Stimulated activated CD8-positive, alpha-beta memory T cell treated with anti-CD3 and anti-CD28 coated beads, Interleukin-4, amount 100 ng/mL, for 4 hours (primary cell): ENCODE measurements around the gene KRTAP1-3.
"Not testable (repeated sequence)": the region's sequence is repeated elsewhere in the genome, so short reads cannot be mapped to it uniquely, and the experiment has no call there.

Experiments
- DNase-seq, 2 donors: peaks; one replicate each; pipeline ENCODE4 v3.0.0-alpha.2; 2020; ENCODE audit warnings: low read depth in 2 of 2, low spot score in 1 of 2

Gene KRTAP1-3, protein sequence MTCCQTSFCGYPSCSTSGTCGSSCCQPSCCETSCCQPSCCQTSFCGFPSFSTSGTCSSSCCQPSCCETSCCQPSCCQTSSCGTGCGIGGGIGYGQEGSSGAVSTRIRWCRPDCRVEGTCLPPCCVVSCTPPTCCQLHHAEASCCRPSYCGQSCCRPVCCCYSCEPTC

DNA sequence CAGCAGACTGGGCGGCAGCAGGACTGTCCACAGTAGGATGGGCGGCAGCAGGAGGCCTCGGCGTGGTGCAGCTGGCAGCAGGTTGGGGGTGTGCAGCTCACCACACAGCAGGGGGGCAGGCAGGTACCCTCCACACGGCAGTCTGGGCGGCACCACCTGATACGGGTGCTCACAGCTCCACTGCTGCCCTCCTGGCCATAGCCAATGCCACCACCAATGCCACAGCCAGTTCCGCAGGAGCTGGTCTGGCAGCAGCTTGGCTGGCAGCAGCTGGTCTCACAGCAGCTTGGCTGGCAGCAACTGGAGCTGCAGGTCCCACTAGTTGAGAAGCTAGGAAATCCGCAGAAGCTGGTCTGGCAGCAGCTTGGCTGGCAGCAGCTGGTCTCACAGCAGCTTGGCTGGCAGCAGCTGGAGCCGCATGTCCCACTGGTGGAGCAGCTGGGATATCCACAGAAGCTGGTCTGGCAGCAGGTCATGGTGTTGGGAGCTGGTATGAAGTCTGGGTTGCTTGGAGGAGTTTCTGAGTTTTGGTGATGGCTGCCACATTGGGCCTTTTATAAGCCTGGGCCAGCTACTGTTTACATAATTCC lies at the start of gene KRTAP1-3:
Gene KRTAP1-3, minus strand, starts transcription at position 529 of the 590 bp plus-strand sequence. Its CDS starts 53 bp downstream, at position 476.
- DNase-seq, result not testable (repeated sequence)

DNA sequence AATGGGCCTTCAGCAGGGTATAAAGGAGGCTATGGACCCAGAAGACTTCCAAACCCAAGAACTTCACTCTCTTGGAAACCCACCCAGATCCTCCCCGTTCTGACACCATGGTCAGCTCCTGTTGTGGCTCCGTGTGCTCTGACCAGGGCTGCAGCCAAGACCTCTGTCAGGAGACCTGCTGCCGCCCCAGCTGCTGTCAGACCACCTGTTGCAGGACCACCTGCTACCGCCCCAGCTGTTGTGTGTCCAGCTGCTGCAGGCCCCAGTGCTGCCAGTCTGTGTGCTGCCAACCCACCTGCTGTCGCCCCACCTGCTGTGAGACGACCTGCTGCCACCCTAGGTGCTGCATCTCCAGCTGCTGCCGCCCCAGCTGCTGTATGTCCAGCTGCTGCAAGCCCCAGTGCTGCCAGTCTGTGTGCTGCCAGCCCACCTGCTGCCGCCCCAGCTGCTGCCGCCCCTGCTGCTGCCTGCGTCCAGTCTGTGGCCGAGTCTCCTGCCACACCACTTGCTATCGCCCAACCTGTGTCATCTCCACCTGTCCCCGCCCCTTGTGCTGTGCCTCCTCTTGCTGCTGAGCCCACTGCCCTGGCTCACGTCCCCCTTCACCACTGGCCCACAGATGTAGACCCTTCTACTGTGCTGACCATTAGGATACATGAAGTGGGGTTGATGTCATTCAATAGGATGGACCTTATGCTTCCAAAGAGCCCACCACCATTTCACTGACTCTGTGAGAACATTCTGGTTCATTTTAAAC lies 49.6 kb upstream of the KRTAP1-3 start, which contains the start of gene KRTAP4-7:
Gene KRTAP4-7, plus strand, starts transcription at position 51 of the 757 bp plus-strand sequence. Its CDS starts 57 bp downstream, at position 108.
- DNase-seq, result not testable (repeated sequence)

DNA sequence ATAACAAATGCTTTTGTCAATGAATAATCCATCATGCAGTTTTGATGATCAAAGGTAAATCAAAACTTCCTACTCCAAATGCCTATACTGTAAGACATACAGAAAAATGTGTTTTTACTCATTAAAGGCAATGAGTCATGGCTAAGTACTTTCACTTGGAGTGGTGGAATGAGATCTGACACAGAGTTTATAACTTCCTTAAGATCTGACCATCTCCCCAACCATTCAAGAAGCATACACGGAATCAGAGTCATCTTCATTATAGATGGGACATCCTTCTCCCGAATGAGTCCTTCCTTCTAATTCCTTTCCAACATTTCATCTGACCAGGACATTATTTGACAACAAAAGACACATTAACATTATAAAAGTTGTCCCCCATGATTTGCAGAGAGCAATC lies 48.8 kb upstream of the KRTAP1-3 start:
- DNase-seq, result not testable (repeated sequence)

DNA sequence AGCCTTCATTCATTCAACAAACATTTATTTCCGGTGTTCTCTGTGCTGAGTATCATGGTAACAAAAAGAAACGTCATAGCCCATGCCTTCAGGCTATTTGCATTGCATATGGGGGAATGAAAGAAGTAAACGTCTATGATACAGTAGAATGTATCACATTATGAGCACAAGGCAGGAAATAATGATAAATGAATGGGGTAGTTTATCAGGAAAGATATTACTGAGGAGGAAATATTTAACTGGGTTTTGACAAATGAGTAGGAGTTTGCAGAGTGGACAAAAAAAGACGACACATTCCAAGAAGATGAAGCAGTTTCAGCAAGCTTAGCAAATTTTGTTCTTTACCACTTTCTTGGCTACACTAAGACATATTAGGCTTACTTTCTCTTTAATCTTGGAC lies 48.0 kb upstream of the KRTAP1-3 start:
- DNase-seq, result no peak

DNA sequence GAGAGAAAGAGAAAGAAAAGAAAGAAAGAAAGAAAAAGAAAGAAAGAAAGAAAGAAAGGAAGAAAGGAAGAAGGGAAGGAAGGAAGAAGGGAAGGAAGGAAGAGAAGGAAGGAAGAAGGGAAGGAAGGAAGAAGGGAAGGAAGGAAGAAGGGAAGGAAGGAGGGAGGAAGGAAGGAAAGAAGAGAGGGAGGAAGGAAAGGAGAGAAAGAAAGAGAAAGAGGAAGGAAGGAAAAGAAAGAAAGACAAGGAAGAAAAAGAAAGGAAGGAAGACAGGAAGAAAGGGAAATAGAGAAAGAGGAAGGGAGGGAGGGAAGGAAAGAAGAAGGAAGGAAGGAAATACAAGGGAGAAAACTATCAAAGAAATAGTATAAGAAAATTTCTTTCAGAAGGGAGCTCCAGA lies 42.1 kb upstream of the KRTAP1-3 start:
- no peak for DNase-seq

DNA sequence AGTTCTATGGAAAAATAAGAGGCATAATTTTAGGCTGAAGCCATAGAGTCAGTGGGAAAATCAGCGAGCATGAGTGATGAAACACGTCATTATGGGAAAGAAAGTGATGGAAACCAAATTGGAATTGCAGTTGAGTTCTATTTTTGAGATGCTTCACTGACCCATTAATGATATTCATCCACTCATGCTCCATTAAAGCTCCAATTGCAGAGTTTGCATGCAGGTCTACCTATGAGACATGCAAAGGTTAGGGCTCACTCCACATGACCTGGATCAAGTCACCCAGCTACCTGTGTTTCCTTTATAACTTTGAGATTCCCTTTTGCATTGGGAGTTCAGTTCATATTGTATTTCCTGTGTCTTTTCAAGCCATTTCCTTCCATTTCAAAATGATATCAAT lies 39.0 kb upstream of the KRTAP1-3 start:
- DNase-seq, result no peak

DNA sequence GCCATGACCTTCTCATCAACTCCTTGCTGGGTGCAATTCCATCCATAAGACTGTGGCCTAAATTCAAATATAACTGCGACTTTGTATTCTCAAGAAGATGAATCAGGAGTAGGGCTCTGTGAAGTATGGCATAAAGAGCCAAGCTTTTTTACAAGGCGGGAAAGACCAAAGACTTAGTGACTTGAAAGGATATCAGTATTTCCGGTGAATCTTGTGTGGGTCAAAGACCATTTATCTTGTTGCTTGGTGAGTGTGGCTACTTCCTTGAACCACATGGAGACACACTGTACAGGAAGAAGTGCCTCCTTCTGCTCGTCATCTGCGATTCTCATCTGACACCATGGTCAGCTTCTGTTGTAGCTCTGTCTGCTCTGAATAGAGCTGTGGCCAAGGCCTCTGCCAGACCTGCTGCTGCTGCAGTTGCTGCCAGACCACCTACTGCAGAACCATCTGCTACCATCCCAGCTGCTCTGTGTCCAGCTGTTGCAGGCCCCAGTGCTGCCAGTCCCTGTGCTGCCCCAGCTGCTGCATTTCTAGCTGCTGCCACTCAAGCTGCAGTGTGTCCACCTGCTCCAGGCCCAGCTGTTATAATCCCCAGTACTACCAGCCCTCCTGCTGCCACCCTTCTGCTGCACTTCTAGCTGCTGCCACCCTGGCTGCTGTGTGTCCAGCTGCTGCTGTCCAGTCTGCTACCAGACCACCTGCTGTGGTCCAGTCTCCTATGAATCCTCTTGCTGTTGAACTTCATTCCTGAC lies 37.1 kb upstream of the KRTAP1-3 start:
- DNase-seq, result no peak

DNA sequence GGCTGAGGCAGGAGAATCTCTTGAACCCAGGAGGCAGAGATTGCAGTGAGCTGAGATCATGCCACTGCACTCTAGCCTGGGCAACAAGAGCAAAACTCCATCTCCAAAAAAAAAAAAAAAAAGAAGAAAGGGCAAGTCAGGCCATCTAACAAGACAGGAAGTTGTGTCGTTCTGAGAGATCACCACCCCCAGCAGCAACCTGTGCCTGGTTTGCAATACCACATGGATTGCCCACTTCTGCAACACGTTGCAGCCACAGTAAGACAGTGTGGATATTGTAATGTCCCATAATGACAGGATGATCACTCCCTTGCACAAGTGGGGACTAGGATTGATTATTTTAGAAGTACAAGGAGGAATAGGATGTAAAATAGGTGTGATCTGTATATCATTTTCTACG lies 34.4 kb upstream of the KRTAP1-3 start:
- DNase-seq, result no peak

DNA sequence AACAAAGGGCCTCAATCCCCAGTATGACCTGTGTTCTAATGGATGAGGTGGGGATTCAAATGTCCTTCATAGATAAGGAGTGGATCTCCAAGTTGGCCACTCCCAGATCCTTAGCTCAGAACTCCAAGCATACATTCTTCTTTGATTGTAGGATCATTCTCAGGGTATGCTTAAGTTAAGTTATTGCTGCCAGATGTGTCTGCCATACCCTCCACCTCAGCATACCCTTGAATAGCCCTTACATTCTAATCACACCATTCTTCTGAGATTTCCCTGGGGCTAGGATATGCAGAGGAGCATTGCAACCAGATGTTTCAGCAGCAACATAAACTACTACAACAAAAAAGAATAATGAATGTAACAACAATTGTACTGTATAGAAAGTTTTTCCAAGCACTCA lies 32.6 kb upstream of the KRTAP1-3 start:
- no peak for DNase-seq

DNA sequence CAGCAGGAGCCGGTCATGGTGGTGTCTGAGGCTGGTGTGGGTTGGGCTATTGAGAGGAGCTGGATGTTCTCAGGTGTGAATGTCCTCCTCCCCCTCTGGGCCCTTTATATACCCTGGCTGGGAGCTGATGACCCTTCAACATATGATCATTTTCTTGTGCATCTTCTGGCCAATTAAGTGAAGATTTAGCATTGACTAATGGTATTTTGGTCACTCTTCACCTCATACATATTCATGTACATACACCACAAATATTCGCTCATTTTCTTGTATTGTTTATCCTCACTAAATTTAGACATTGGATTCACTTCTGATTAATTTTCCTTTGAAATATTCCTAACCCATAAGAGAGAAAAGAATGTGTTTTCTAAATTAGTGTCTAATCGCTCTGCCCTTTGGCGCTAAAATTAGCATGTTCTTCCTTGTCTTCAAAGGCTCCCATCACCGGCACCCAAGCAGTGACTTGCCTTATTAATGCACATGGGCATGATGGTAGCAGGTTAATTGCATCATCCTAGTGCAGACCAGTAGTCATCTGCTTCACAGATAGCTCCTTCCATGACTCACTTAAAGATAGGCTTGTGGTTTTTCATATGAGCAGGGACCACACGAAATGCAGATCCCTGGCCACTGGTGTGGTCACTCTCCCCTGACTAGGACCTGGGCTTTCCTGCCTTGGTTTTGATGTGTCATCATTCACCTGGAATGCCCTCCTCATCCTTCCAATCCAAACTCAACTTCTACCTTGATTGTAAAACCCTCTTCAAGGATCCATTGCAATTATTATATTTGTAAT lies 31.4 kb upstream of the KRTAP1-3 start, which contains the start of gene KRTAP2-4:
Gene KRTAP2-4, minus strand, starts transcription at position 51 of the 796 bp plus-strand sequence. Its CDS starts 34 bp downstream, at position 17.
- DNase-seq, result no peak

DNA sequence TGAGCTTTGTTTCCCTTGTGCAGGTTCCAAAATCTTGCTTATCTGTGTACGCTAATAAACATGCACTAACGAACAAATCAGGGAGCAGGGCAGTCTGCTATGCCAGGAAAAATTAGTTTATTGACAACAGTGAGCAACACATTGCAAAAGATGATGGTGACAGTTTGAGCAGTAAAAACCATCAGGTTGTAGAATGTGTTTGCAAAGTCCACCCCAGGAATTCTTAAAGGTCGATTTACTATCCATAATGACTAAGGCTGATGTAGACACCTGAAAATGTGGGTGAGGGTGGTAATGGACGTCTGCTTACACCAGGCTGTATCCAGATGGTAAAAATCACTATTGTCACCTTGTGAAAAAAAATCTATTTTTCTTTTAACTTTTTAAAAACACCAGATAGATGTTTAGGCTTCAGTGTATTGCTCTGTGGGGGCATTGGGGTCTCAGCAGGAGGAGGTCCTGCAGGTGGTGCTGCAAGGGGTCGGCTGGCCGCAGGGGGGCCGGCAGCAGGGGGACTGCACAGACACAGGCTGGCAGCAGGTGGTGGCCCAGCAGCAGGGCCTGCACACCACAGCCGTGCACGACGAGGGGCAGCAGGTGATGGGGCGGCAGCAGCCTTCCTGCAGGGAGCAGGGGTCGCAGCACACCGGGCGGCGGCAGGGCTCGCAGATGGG lies 30.5 kb upstream of the KRTAP1-3 start:
- not testable (repeated sequence) for DNase-seq

DNA sequence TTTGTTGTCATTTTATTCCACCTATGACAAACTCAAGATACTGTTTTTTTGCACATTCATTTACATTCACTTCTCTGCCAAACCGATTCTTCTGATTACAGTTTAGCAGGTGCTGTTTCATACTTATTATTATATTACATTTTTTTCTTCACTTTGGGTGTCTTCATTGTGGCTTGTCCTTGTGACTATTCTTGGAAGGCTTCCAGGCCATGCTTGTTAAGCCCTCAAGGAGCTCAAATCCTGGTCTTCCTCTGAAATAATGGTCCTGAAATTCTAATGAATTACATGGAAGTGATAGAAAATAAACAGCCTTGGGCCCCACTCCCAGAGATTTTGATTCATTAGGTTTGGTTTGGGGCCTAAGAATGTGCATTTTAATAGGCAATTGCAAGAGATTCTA lies 29.6 kb upstream of the KRTAP1-3 start:
- DNase-seq, result no peak

DNA sequence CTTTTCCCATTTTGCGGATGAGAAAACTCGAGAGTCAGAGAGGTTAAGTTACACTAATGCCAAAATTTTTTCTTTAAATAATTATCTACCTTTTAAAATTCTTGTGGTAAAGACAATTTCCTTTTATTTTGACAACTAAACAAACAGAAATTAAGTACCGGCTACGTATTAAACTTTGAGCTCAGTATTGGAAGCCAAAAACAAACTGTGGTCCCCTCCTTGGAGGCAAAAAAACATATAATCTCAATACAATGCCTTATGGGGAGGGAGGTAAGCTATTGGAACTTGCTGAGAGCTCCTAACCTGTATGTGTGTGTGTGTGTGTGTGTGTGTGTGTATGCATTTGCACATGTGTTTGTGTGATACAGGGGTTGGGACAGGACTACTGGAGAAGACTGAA lies 28.8 kb upstream of the KRTAP1-3 start:
- DNase-seq, result no peak

DNA sequence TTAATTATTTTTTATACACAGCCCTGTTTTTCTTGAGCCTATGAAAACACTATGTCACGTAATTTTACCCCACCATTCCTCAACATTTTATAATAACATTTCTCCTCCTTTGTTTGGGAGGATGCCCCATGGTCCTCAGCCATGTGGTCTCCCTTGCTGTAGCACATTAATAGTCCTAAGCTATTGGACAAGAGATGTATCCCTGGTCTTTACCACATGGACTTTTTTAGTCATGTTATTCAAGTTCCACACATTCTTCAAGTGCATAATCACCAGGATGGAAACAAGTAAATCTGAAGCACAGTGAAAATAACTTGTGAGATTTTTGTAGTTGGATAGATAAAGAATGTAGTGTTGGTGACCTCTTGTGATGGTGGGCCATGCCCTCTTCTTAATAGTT lies 27.3 kb upstream of the KRTAP1-3 start:
- DNase-seq, result no peak

DNA sequence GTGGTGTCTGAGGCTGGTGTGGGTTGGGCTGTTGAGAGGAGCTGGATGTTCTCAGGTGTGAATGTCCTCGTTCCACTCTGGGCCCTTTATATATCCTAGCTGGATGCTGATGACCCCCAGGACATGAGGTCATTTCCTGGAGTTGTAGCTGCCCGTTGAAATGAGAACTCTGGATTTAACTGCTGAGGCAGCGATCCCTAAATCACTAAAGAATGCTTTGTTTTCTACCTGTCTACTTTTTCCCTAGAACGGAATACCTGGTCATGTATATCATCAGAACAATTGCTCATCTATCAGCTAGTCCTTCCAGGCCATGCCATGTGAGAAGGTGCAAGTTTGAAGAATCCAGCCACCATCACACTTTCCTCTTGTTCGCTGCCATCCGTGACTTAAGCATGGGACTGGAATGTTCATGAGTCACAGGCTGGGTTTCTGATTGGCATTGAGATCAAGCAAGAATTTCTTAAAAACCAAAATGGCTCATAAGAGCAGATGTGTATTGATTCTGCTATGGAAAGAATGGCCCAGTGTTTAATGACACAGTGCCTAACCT lies 25.5 kb upstream of the KRTAP1-3 start, which contains the start of gene KRTAP2-3:
Gene KRTAP2-3, minus strand, starts transcription at position 63 of the 553 bp plus-strand sequence. CDS start 64 bp downstream, outside the sequence.
- DNase-seq, result no peak

DNA sequence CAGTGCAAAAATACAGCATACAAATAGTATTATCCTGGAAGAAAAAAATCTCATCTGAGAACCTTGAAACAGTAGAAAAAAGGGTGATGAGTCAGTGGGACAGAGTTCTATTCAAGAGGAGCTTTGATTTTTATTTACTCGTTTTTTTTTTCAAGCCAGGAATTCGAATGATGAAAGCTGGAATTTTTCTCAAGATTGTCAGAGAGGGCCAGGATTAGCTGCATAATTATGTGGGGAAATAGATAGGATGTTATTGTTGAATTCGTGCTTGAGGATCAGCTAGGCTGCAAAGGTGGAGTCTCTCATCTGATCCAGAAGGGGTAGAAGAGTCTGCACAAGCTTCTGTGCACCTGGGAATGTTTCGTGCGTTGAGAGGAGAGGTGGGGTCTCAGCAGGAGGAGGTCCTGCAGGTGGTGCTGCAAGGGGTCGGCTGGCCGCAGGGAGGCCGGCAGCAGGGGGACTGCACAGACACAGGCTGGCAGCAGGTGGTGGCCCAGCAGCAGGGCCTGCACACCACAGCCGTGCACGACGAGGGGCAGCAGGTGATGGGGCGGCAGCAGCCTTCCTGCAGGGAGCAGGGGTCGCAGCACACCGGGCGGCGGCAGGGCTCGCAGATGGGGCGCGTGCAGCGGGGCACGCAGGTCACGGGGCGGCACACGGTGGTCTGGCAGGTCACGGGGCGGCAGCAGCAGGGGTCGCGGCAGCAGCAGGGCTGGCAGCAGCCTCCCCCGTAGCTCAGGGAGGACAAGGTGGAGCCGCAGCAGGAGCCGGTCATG lies 24.8 kb upstream of the KRTAP1-3 start:
- not testable (repeated sequence) for DNase-seq

DNA sequence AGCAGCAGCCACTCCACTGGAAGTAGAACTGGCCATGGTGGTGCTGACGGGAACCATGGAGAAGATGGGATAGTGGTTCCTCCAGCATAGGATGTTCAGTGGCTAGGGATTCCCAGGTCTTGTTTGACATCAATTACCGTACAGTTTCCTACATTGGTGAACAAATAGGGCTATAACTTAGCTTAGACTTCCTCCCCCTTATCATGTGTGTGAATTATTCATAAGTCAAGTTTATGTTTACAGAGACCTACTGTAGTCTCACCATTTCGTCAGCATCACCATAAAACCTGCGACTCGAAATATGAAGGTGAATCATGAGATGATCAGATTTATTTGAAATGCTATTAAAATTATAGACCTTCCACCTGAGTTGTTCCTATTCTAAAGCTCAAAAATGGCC lies 24.1 kb upstream of the KRTAP1-3 start:
- no peak for DNase-seq

DNA sequence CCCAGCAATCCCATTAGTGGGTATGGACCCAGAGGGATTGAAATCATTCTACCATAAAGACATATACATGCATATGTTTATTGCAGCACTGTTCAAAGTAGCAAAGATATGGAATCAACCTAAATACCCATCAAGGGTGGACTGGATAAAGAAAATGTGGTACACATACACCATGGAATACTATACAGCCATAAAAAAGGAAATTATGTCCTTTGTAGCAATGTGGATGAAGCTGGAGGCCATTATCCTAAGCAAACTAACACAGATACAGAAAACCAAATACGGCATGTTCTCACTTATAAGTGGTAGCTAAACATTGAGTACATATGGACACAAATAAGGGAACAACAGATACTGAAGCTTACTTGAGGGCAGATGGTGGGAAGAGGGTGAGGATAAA lies 22.9 kb upstream of the KRTAP1-3 start:
- DNase-seq, result no peak

DNA sequence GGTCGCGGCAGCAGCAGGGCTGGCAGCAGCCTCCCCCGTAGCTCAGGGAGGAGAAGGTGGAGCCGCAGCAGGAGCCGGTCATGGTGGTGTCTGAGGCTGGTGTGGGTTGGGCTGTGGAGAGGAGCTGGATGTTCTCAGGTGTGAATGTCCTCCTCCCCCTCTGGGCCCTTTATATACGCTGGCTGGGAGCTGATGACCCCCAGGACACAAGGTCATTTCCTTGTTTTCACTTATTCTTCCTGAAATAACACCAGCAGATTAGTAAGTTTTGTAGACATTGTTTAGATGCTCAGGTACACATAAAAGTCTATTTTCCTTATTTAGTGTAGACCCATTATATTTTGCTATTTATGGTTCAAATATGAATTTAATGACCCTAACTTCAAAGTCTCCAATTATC lies 20.5 kb upstream of the KRTAP1-3 start, which contains the start of gene KRTAP2-2:
Gene KRTAP2-2, minus strand, starts transcription at position 101 of the 400 bp plus-strand sequence. Its CDS starts 19 bp downstream, at position 82.
- DNase-seq, result not testable (repeated sequence)
